ENCODE results near the gene SDHB. TPM values are rescaled to one million over a fixed set of nuclear protein-coding genes. Genes with fewer than 3 reads are reported as not detected.
"Not testable (repeated sequence)": the region's sequence is repeated elsewhere in the genome, so short reads cannot be mapped to it uniquely, and the experiment has no call there.

Gene SDHB
- total RNA-seq, 1 donor from 2014 or later = 72.7 TPM

DNA sequence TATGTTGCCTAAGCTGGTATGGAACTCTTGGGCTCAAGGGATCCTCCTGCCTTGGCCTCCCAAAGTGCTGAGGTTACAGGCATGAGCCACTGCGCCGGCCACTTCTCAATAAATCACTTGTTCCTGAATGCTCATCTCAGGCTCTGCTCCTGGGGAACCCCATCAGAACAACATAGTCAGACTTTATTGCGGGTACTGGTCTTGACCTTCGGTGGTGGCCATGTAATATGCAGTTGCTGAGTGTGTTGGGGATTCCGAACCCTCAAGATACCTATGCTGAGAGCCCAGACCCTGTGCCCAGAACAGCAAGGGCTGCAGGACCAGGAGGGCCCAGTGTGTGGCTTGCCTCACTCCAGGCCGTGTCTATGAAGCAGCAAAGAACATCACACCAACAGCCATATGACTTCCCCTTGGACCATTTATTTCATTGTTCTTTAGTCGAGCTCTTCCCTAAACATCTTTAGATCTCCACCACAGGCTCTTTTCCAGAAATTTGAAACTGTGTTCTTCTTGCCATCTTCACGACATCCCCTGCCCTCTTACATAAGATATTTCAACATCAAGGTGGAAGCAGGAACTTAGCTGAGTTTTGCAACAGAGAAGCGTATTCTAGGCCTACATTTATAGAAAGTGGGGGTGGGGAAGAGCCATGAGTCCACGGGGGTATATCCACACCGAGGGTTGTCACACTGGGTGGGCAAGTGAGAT lies 12.7 kb upstream of the SDHB start:
- H3K27ac Mint-ChIP-seq = no peak overlapping the region
- no peaks in the 10 kb centered on the region for H3K36me3 Mint-ChIP-seq
- TF ChIP-seq, protein P1, sequence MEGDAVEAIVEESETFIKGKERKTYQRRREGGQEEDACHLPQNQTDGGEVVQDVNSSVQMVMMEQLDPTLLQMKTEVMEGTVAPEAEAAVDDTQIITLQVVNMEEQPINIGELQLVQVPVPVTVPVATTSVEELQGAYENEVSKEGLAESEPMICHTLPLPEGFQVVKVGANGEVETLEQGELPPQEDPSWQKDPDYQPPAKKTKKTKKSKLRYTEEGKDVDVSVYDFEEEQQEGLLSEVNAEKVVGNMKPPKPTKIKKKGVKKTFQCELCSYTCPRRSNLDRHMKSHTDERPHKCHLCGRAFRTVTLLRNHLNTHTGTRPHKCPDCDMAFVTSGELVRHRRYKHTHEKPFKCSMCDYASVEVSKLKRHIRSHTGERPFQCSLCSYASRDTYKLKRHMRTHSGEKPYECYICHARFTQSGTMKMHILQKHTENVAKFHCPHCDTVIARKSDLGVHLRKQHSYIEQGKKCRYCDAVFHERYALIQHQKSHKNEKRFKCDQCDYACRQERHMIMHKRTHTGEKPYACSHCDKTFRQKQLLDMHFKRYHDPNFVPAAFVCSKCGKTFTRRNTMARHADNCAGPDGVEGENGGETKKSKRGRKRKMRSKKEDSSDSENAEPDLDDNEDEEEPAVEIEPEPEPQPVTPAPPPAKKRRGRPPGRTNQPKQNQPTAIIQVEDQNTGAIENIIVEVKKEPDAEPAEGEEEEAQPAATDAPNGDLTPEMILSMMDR (conservative IDR thresholded peaks at IDR 0.05) = no peak
- no peaks in the 10 kb centered on the region for H3K27me3 Mint-ChIP-seq
- H3K4me3 Mint-ChIP-seq = no peak overlapping the region
- no peak for DNase-seq (ENCODE audit: extremely low spot score, unreplicated experiment)
- peaks cover 8% of the 10 kb centered on the region for H3K4me1 Mint-ChIP-seq (ENCODE audit: unreplicated experiment)
- H3K9me3 Mint-ChIP-seq = no peaks in the 10 kb centered on the region

DNA sequence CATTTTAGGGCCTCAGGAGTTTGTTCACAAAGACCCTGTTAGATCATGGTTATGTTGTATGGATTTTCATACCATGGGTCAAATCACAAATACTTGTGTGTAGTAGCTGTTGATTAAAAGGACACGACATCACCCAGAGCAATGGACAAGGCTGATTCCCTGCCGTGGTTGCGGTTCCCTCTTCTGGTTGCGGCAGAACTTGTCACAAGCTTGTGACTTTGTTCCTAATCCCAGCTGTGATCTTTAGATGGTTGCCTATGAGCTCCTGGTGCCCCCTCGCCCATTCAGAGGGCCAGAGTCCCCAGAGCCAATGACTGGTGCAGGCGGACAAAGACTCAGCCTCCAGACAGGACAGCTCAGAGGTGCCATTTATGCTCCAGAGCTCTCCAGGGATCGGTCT lies 11.8 kb upstream of the SDHB start:
- TF ChIP-seq, protein P1 (conservative IDR thresholded peaks at IDR 0.05) = no peak

DNA sequence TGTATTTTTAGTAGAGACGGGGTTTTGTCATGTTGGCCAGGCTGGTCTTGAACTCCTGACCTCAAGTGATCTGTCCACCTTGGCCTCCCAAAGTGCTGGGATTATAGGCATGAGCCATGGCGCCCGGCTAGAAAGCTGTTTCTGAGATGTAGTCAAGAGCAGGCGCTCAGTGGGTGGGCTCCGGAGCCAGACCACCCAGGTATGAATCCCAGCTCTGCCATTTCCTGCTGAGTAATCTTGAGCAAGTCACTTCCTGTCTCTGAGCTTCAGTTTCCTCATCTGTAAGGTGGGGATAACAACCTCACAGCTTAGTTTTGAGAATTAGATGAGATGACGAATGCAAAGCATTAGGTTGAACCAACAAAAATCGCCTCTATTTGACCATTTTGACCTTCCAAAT lies 8.9 kb upstream of the SDHB start:
- H3K9me3 Mint-ChIP-seq; DNase-seq (ENCODE audit: extremely low spot score, unreplicated experiment); H3K27me3 Mint-ChIP-seq; H3K4me3 Mint-ChIP-seq; H3K27ac Mint-ChIP-seq; H3K36me3 Mint-ChIP-seq: not testable (repeated sequence)
- peaks cover 25% of the 10 kb centered on the region for H3K4me1 Mint-ChIP-seq (ENCODE audit: unreplicated experiment)

More for the DNA sequence above, 11.8 kb upstream of the SDHB start:
- Mint-ChIP-seq H3K27me3 (no peaks in the 10 kb centered on the region), H3K4me3 (no peak overlapping the region), H3K9me3 (no peaks in the 10 kb centered on the region), H3K4me1 (ENCODE audit: unreplicated experiment) (peaks cover 11% of the 10 kb centered on the region), H3K36me3 (no peaks in the 10 kb centered on the region), H3K27ac (no peak overlapping the region)
- no peak for DNase-seq (ENCODE audit: extremely low spot score, unreplicated experiment)

DNA sequence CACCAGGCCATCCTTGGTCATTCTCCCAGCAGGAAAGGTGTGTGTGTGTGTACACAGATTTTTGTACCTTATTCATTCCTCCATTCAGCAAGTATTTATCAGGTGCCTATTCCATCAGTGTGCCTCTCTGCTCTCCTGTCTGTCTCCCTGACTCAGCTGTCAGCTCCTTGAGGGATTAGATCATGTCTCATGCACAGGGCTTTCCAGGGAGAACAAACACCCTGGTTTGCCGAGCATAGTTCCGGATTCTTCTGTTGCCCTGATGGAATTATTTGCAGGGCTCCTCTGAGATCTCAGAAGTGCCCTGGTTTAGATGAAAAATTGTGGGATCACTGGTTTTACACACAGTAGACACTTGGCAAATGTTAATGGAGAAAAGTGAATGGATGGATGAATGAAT lies 8.1 kb upstream of the SDHB start:
- H3K4me1 Mint-ChIP-seq (ENCODE audit: unreplicated experiment) = peaks cover 25% of the 10 kb centered on the region
- TF ChIP-seq, protein P1 (conservative IDR thresholded peaks at IDR 0.05) = no peak
- no peaks in the 10 kb centered on the region for H3K36me3 Mint-ChIP-seq
- H3K9me3 Mint-ChIP-seq = no peaks in the 10 kb centered on the region
- no peak overlapping the region for H3K27ac Mint-ChIP-seq
- no peak overlapping the region for H3K4me3 Mint-ChIP-seq
- DNase-seq (ENCODE audit: extremely low spot score, unreplicated experiment) = no peak
- no peaks in the 10 kb centered on the region for H3K27me3 Mint-ChIP-seq

DNA sequence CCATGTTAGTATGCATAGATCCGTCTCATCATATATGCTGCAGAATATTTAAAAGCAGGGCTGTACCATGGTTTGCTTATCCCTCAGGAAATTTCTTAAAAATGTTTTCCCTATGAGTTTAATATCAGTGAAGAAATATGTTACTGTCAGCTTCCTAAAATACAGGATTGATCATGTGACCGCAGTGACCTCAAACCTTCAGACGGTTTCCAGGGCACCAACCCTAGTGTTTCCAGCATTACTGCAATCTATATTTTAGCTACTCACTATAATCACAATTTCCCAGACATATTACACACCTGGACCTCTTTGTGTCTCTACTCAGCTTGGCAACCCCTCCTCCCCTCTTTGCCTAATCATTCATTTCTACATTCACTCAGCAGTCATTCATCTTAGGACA lies 7.7 kb upstream of the SDHB start:
- H3K36me3 Mint-ChIP-seq = no peaks in the 10 kb centered on the region
- no peak overlapping the region for H3K27ac Mint-ChIP-seq
- TF ChIP-seq, protein P1 (conservative IDR thresholded peaks at IDR 0.05) = no peak
- no peak overlapping the region for H3K4me3 Mint-ChIP-seq
- peaks cover 25% of the 10 kb centered on the region for H3K4me1 Mint-ChIP-seq (ENCODE audit: unreplicated experiment)
- H3K9me3 Mint-ChIP-seq = no peaks in the 10 kb centered on the region
- no peaks in the 10 kb centered on the region for H3K27me3 Mint-ChIP-seq
- DNase-seq (ENCODE audit: extremely low spot score, unreplicated experiment) = no peak

DNA sequence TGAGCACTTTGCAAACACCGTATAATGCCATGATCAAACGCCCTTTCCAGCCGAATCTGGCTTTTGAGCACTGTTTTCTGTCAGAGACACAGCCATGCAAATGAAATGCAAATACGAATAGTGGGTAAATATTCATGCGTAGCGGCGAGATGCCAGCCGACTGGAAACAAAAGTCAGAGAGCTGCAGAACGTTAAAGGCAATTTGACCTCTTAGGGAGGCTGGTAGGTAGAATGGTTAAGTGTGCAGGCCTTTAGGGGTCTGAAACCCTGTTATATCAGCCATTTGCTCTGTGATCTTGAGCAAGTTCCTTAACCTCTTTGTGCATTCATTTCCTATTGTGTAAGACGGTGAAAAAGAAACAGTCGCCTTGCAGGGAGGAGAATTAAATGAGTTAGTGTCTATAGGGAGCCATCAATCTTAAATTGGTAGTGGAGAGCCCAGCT lies 6.5 kb upstream of the SDHB start:
- Mint-ChIP-seq H3K36me3 (no peaks in the 10 kb centered on the region), H3K4me1 (ENCODE audit: unreplicated experiment) (peaks cover 28% of the 10 kb centered on the region), H3K27me3 (no peaks in the 10 kb centered on the region), H3K9me3 (no peaks in the 10 kb centered on the region), H3K4me3 (no peak overlapping the region), H3K27ac (no peak overlapping the region)
- no peak for DNase-seq (ENCODE audit: extremely low spot score, unreplicated experiment)
- TF ChIP-seq, protein P1 (conservative IDR thresholded peaks at IDR 0.05) = no peak
